K562 (cell line): ENCODE measurements around the gene PKD2. TPM values are rescaled to one million over a fixed set of nuclear protein-coding genes. Genes with fewer than 3 reads are reported as not detected.

Experiments
- CAMTA2 ChIP-seq: fragments of 250-450 bp; sonication (Bioruptor Pico); conservative IDR thresholded peaks from 2 replicates; pipeline ENCODE4 v1.5.1; 2022
- CGGBP1 ChIP-seq: fragments of 250-450 bp; sonication (Bioruptor Pico); IDR thresholded peaks from 2 replicates; pipeline ENCODE4 v1.9.0; 2021; ENCODE audit warnings: mild to moderate bottlenecking
- COPS2 ChIP-seq: fragments of 450-650 bp; conservative IDR thresholded peaks from 2 replicates; pipeline ENCODE4 v1.6.1; 2016; ENCODE audit warnings: mild to moderate bottlenecking, moderate library complexity
- ESRRA ChIP-seq: fragments of 450-650 bp; IDR thresholded peaks from 2 replicates; pipeline ENCODE4 v1.6.1; 2014; ENCODE audit warnings: low read depth, mild to moderate bottlenecking, moderate library complexity, borderline replicate concordance
- FOXJ3 ChIP-seq: sonication (generic); formaldehyde crosslinking; IDR thresholded peaks from 2 replicates; pipeline ENCODE4 v1.4.0; 2020; ENCODE audit warnings: mild to moderate bottlenecking, missing genetic modification reagents
- GMEB1 ChIP-seq: fragments of 250-450 bp; sonication (Bioruptor Pico); IDR thresholded peaks from 2 replicates; pipeline ENCODE4 v1.4.0; 2020; ENCODE audit warnings: mild to moderate bottlenecking
- HINFP ChIP-seq: fragments of 450-650 bp; conservative IDR thresholded peaks from 2 replicates; pipeline ENCODE4 v1.6.1; 2016; ENCODE audit warnings: missing genetic modification characterization, low read depth, mild to moderate bottlenecking, control low read depth, missing compliant biosample characterization
- NCOA4 ChIP-seq: fragments of 450-650 bp; IDR thresholded peaks from 2 replicates; pipeline ENCODE4 v1.6.1; 2018; ENCODE audit warnings: mild to moderate bottlenecking; ENCODE audit not compliant: partially characterized antibody
- NFE2 ChIP-seq: IDR thresholded peaks from 2 replicates; pipeline ENCODE4 v1.6.1; 2014; ENCODE audit warnings: antibody characterized with exemption, low read depth
- POLR2AphosphoS5 ChIP-seq: IDR thresholded peaks from 2 replicates; pipeline ENCODE4 v1.6.1; 2011; ENCODE audit warnings: mild to moderate bottlenecking, low read depth, low read length, moderate library complexity; ENCODE audit not compliant: control insufficient read depth, insufficient read depth
- PTBP1 ChIP-seq: fragments of 200-400 bp; formaldehyde crosslinking; IDR thresholded peaks from 2 replicates; pipeline ENCODE4 v1.6.1; 2017; ENCODE audit warnings: low read depth, low read length
- SAP30 ChIP-seq: fragments of 200-600 bp; sonication (generic); IDR thresholded peaks from 2 replicates; pipeline ENCODE4 v1.6.1; 2012; ENCODE audit warnings: borderline replicate concordance, low read depth, mild to moderate bottlenecking, moderate library complexity, low read length, control low read depth, inconsistent platforms; ENCODE audit not compliant: insufficient read depth, poor library complexity, severe bottlenecking
- SETDB1 ChIP-seq: IDR thresholded peaks from one replicate; pipeline ENCODE4 v1.6.1; 2012; ENCODE audit warnings: low read length, control low read depth, inconsistent platforms
- STAG1 ChIP-seq: sonication (generic); formaldehyde crosslinking; IDR thresholded peaks from 2 replicates; pipeline ENCODE4 v1.5.0; 2020; ENCODE audit warnings: missing genetic modification reagents, borderline replicate concordance
- TEAD4 ChIP-seq, 2 experiments: sonication (generic) in 1 of 2; formaldehyde crosslinking in 1 of 2; IDR thresholded peaks; 2 replicates each; pipeline versions ENCODE4 v1.6.1 to v1.8.0; 2012 to 2022; ENCODE audit warnings: borderline replicate concordance in 1 of 2, inconsistent platforms in 1 of 2, low read length in 1 of 2, mild to moderate bottlenecking in 1 of 2, missing genetic modification reagents in 1 of 2
- ZNF3 ChIP-seq: fragments of 250-450 bp; sonication (Bioruptor Pico); IDR thresholded peaks from 2 replicates; pipeline ENCODE4 v1.5.0; 2021; ENCODE audit warnings: mild to moderate bottlenecking, moderate library complexity
- ZNF408 ChIP-seq: fragments of 250-450 bp; sonication (Bioruptor Pico); IDR thresholded peaks from 2 replicates; pipeline ENCODE4 v1.4.0; 2020; ENCODE audit warnings: low read depth, mild to moderate bottlenecking, moderate library complexity
- ZNF444 ChIP-seq: fragments of 250-450 bp; sonication (Bioruptor Pico); IDR thresholded peaks from 2 replicates; pipeline ENCODE4 v1.4.0; 2020; ENCODE audit warnings: mild to moderate bottlenecking, moderate library complexity
- ZNF445 ChIP-seq: fragments of 250-450 bp; sonication (Bioruptor Pico); IDR thresholded peaks from 2 replicates; pipeline ENCODE4 v1.4.0; 2020; ENCODE audit warnings: low read depth, mild to moderate bottlenecking, moderate library complexity
- ZNF740 ChIP-seq, 3 experiments: fragments of 200-800 bp in 1 of 3; sonication (Bioruptor generic) in 1 of 3; sonication (generic) in 1 of 3; formaldehyde crosslinking in 1 of 3; IDR thresholded peaks; 2 replicates each; pipeline versions ENCODE4 v1.6.1 to v1.8.0; 2016 to 2022; ENCODE audit warnings: mild to moderate bottlenecking in 2 of 3, missing compliant biosample characterization in 2 of 3, missing genetic modification characterization in 2 of 3, missing genetic modification reagents in 1 of 3
- ZNF830 ChIP-seq: fragments of 250-450 bp; sonication (Bioruptor Pico); IDR thresholded peaks from 2 replicates; pipeline ENCODE4 v1.5.0; 2021; ENCODE audit warnings: mild to moderate bottlenecking
- polyA plus RNA-seq, 8 experiments: library from polyadenylated mRNA; depleted of rRNA in 4 of 8; stranded (reverse) in 5 of 8; unstranded in 3 of 8; fragments of >200 nt; fragmentation: Nextera tagmentation in 2 of 8; fragmentation: Illumina TruSeq in 1 of 8; extraction: Ambion mirVana in 2 of 8; extraction: Trizol in 1 of 8; gene quantifications; 2 replicates each; pipeline versions ENCODE4 v1.2.1 to v1.2.3, GENCODE V29; 2011 to 2014; ENCODE audit warnings: inconsistent platforms in 1 of 8, missing spikeins in 1 of 8
- total RNA-seq, 7 experiments: library from RNA; depleted of rRNA in 6 of 7; stranded (reverse); fragments of >200 nt in 6 of 7; fragmentation: Illumina TruSeq in 2 of 7; extraction: Trizol in 2 of 7; gene quantifications; 2 replicates each; pipeline versions ENCODE4 v1.2.1 to v1.2.3, GENCODE V29; 2011 to 2021; ENCODE audit warnings: low replicate concordance in 1 of 7

The PKD2 gene
- total and polyA plus RNA-seq, 9 of the 15 experiments (the other 6 are each of a cell fraction or from before 2014, with no cell fraction given): 0.11 to 1.2 (median 0.47) TPM

GRCh38 chr4:88107406-88108107, 100.1 kb downstream of the PKD2 start (continued):
- no peak for TF ChIP-seq ZNF740 (CRISPR knock-in tag; IDR thresholded peaks at IDR 0.05)
- TF ChIP-seq ZNF740 (tag; IDR thresholded peaks at IDR 0.05): no peak
- no peak for TF ChIP-seq CGGBP1 (CRISPR knock-in tag)
- TF ChIP-seq NFE2: peak; percentile 78
- TF ChIP-seq NCOA4: no peak
- no peak for TF ChIP-seq FOXJ3 (CRISPR knock-in tag)
- no peak for TF ChIP-seq POLR2AphosphoS5
- TF ChIP-seq ZNF444: no peak
- no peak for TF ChIP-seq PTBP1
- TF ChIP-seq ZNF3 (CRISPR knock-in tag): no peak
- no peak for TF ChIP-seq TEAD4 (IDR thresholded peaks at IDR 0.05; ENCODE audit: low read length)
- TF ChIP-seq TEAD4 (CRISPR knock-in tag; IDR thresholded peaks at IDR 0.05; ENCODE audit: borderline replicate concordance): no peak
- no peak for TF ChIP-seq COPS2
- no peak for TF ChIP-seq GMEB1 (CRISPR knock-in tag)
- TF ChIP-seq SAP30: no peak
- no peak for TF ChIP-seq HINFP
- TF ChIP-seq ESRRA: no peak
- TF ChIP-seq ZNF830 (CRISPR knock-in tag): no peak
- TF ChIP-seq STAG1: no peak
- TF ChIP-seq CAMTA2 (CRISPR knock-in tag): no peak
- no peak for TF ChIP-seq SETDB1
- TF ChIP-seq ZNF408 (CRISPR knock-in tag): no peak
- TF ChIP-seq ZNF445: no peak
